Subcutaneous adipose tissue (tissue), 4 donors: Measurements from ENCODE around the gene ACTG1. TPM values are rescaled to one million over a fixed set of nuclear protein-coding genes. Genes with fewer than 3 reads are reported as not detected.

Experiments
- total RNA-seq, 4 donors: library from RNA; depleted of rRNA; stranded (reverse); fragments of >200 nt; gene quantifications; one replicate each; pipeline ENCODE4 v1.1.0, GENCODE V29; 2016
- TF ChIP-seq, protein P1 (sequence below): fragments of 450-650 bp; IDR thresholded peaks from one replicate; pipeline ENCODE4 v1.5.1; 2016; ENCODE audit warnings: low read depth, mild to moderate bottlenecking, control low read depth, antibody characterized with exemption, moderate library complexity

Gene ACTG1
- total RNA-seq, 4 donors from 2014 or later = 1,095 to 1,902 (median 1,493) TPM

DNA sequence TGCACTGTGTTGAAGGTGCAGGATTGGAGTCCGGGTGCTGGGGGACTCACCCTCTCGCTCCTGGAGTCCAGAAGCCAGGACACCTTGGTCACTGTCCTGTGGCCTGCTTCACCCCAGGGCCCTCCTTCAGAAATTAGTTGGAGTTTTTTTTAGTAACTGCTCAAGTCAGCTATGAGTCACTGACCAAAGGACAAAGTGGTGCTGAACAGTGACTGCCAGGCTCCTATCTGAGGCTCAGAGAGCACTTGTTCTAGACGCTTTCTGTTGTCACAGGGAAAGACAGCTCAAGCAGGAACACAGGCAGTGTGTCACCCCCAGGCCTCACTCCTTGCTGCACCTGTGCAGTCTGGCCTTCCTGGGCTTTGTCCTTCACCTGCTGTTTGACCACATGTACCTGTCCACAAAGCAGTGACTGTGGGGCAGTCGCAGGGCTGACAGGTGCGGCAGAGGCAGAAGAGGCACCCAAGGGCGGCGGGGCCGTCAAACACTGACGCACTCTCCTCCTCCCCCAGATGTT, 43.6 kb upstream of the ACTG1 start:
- TF ChIP-seq, protein P1, sequence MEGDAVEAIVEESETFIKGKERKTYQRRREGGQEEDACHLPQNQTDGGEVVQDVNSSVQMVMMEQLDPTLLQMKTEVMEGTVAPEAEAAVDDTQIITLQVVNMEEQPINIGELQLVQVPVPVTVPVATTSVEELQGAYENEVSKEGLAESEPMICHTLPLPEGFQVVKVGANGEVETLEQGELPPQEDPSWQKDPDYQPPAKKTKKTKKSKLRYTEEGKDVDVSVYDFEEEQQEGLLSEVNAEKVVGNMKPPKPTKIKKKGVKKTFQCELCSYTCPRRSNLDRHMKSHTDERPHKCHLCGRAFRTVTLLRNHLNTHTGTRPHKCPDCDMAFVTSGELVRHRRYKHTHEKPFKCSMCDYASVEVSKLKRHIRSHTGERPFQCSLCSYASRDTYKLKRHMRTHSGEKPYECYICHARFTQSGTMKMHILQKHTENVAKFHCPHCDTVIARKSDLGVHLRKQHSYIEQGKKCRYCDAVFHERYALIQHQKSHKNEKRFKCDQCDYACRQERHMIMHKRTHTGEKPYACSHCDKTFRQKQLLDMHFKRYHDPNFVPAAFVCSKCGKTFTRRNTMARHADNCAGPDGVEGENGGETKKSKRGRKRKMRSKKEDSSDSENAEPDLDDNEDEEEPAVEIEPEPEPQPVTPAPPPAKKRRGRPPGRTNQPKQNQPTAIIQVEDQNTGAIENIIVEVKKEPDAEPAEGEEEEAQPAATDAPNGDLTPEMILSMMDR = no peak

DNA sequence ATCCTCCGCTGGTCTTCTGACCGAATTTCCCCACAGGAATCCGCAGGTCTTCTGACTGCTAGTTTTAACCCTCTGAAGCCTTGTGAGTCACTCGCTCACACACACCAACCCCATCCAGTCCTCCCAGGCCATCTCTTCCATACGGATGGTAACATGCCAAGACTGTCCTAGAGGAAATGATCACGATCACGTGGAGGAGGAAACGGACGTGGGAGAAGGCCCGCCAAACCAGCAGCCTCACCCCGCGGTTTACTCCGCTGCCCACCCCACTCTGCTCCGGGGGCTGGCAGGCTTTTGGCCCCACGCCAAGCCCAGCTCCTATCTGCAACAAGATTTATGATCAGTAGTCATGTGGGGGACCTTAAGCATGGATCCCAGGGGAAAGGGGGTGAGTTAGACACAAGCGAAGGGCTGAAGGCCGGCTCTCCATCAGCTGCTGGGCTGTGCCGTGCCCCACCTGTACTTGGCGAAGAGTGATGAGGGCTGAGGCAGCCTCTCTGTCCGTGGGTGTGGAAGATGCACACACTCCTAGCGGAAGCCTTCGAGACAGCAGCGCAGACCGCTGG, 41.1 kb upstream of the ACTG1 start:
- TF ChIP-seq, protein P1 = no peak

DNA sequence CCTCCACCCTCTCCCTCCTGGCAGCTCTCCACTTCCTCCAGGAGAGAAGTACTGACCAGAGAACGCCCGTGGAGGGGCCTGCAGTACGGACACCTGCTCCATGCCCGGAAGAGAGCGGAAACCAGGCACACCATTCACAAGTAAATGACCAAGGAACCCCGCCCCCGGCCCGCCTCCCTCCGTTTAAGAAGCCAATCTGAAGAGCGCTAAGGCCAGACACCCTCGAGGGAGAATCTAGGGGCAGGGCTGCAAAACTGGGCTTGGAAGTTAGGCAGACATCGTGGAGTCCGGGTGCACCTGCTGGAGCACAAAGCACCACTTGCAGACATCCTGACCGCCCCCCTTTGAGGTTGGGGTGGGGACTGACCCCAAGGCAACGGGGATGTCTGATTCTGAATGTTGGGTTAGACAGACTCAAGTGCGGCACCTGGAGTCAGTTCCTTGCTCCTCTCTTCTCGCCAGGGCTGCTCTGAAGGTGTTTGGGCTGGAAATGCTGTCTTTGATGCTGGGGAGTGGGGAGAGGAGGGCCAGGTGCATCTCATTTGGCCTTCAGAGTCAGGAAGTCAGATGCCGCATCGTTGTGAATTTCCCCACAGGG, 40.5 kb upstream of the ACTG1 start:
- TF ChIP-seq, protein P1 = no peak

DNA sequence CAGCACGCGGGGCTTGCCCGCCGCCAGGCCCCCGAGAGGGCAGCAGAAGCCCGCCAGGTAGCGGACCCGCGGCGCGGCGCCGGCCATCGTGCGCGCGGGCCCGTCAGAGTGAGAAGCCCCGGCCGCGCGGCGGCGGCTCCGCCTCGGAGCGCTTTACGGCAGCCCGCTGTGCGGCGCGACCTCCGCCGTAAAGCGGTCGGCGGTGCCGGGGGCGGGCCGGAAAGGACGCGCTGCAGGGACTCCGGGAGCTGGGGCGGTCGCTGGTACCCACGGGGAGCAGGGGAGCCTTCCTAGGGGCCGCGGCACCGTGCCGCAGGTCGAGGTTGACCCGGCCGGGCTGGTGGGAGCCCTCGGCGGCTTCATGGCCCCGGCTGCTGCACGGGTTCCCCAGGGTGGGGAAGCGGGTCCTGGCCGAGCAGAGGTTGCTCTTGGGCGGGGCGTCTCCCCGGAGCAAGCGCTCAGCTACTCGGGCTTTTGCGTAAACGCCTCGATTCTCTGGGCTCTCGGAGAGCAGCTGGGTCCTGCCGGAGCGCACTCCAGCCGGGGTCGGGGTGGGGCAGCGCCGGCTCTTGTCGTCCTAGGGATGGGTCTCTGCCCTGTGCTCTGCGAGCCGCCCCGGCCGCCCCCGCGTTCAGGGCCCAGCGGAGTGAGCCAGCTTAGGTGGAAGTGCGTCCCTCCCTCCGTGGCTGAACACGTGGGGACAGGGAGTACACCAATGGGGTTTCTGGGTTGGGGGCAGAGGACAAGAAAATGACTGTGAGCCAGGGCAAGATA, 39.8 kb upstream of the ACTG1 start, which contains the start of gene FAAP100:
TSS of gene FAAP100 (minus strand) at position 110 of the 774 bp plus-strand sequence. CDS start at position 87, 23 bp downstream.
- TF ChIP-seq, protein P1 = no peak

DNA sequence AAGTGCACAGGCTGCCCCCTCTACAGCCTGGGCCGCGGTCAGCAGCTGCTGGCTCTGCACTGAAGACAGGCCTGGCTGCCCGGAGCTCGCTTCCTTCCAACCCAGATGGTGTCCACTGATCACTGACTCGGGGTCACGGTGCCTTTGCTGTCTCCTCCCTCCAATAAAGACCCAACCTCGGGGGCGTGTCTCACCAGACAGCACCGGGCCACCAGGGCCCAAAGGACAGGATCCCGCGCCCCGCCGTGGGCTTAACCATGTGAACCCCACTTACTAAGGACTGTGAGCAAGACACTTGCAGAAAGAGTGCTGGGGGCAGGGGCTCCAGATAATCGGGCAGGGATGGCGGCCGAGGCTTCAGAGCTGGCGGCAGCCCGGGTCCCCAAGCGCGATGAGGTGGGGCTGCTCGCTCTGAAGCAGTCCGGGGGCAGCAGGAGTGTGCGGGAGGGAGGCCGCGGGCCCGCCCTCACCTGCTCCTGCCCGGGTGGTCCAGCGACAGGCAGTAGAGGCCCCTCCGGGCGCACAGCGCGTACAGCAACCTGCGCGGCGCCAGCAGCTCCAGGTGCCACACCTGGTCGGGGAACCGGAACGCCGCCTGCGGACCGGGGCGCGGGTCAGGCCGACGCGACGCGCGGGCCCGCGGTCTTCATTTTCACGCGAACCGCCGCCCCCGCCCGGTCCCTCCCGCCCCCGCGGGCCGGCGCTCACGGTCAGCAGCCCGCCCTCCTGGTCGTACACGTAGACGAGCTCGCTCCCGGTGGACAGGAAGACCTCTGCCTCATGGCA, 39.1 kb upstream of the ACTG1 start:
- TF ChIP-seq, protein P1 = no peak

DNA sequence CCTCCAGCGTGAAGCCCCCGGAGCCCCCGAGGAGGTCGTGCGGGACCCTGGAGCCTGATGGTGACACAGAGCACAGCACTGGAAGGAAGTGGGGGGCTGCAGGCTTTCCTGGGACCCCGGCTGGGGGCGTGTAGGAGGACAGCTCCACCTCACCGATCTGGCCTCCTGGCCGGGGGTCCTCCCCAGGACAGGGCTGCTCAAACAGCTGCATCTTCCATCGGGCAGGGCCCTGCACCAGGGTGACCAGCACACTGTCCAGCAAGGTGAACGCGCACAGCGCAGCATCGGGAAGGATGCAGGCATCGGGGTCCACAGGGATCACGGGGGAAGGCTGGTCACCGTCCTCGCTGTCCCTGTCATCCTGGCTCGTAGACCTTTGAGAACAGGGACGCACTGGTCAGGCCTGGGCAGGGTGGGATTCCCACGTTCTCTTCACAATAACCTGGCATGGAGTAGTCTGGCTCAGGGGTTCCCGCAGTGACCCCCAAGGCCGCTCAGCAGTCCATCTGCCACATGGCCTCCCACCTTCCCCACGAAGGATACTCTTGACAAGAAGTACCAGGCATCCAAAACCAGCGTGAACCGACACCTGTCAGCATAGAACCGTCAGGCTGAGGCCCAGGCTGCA, 38.3 kb upstream of the ACTG1 start:
- TF ChIP-seq, protein P1 = no peak
